GM18498 (cell line): ENCODE data around the gene CNTNAP2.

Experiments
- ATAC-seq: cut with Tn5 transposase; IDR thresholded peaks from one replicate; pipeline ENCODE4 v1.9.1; 2021; ENCODE audit warnings: mild to moderate bottlenecking, moderate library complexity; ENCODE audit not compliant: unreplicated experiment

Gene CNTNAP2

DNA sequence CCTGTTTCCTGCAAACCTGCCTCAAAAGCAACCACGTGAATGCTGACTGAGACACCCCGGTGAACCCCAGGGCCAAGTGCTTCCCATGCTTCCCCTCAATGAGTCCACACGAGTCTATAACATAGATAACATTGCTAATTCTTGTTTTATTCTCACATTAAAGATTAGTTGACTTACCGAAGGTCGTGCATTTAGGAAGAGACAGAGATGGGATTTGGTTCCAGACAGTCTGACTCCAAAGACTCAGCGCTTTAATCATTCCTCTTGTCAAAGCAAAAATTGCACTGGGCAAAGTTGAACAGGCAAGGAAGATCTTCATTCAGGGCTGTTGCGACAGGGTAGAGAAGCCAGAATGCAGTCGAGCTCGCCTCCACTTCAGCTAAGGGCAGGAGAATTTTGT lies 2038.4 kb downstream of the CNTNAP2 start:
- no peak for ATAC-seq

DNA sequence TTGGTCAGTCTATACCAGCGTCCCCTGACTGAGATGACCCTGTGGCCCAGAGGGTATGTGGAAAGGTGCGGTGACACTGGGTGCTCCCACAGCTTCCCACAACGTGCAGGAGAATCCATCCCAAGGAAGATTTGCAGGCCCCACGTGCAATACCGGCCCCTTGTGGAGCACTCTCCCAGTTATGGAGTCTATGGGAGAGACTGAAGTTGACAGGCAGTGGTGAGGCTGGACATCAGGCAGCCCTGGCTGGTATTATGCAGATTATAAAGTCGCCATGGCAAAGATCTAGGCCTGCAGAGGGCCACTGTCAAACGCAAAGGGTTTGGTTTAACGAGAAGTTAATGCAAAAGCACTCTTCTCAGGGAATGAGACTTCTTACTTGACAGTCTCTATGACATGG lies 2039.2 kb downstream of the CNTNAP2 start:
- ATAC-seq, result no peak

DNA sequence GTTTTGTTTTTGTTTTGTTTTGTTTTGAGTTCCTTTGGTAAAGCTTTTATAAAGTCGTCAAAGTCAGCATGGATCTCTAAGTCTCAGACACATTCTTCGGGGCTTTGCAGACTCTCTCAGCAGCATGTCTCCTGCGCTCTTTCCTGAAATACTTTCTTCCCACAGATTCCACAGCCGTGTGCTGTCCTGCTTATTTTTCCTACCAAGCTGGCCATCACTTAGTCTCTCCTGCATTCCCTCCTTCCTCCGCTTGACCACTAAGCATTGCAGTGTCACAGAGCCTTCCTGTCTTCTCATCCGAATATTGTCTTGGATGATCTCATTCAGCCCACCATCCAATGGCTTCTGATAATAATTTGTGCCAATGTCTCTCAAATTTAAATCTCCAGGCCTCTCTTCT lies 2039.6 kb downstream of the CNTNAP2 start:
- no peak for ATAC-seq

DNA sequence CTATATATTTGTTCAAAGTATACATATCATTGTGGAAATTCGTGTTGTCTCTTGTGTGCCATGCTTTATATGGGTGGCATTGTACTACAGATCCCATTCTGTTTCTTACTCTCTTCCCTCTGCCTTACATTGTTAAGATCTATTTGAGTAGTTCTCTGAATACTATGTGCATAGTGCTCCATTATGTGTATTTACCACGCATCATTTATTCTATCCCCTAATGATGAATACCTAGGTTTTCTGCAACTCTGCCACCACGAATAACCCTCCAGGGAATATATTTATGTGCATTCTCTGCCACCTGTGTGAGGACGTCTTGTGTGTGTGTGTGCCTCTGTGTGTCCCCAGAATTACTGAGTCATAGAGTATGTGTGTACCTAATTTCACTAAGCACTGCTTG lies 2042.7 kb downstream of the CNTNAP2 start:
- no peak for ATAC-seq

DNA sequence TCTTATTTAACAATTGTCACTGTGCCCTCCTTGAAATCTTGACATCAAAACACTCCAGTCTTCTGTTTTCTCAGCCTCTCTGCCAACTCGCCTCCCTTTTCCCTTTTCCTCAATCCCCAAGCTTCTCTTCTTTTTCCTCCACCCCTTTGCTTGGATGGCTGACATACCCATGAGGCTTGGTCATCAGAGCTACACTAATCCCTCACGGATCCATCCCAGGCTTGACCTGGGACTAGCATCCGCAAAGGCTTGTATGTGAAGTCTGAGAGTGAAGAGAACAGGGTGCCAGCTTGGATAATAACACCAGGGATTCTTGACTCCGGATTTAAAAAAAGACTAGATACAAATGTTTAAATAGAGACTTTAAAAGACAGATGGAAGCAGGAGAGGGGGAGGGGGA lies 2045.2 kb downstream of the CNTNAP2 start:
- no peak for ATAC-seq

DNA sequence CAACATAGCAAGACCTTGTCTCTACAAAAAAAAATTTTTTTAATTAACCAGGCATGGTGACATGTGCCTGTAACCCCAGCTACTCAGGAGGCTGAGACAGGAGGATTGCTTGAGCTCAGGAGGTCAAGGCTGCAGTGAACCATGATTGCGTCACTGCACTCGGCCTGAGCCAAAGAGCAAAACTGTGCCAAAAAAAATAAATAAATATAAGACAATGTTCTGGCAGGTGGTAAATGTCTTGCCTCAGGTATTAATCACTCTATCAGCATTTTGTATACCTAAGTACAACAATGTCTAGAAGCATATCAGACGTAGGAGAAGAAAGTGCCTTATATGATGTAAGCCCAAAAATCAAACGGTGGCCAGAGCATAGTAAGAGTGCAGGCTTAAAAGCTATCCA lies 2046.2 kb downstream of the CNTNAP2 start:
- no peak for ATAC-seq

DNA sequence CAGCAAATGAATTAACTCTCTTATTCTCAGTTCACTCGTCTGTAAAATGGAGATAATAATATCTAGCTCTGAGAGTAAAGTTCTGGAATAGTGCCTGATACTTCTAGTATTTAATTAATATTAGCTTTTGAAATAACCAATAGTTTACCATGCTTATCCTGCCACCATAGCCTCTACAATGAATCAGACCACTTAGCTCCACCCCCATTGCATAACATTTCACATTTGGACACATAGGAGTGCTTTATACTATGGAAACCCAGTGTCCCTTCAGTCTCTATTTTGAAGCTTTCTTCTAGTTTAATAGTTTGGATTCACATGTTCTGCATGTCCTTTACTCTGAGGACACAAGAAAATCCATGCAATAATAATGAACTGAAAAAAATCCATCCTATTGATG lies 2046.6 kb downstream of the CNTNAP2 start:
- ATAC-seq, result no peak

DNA sequence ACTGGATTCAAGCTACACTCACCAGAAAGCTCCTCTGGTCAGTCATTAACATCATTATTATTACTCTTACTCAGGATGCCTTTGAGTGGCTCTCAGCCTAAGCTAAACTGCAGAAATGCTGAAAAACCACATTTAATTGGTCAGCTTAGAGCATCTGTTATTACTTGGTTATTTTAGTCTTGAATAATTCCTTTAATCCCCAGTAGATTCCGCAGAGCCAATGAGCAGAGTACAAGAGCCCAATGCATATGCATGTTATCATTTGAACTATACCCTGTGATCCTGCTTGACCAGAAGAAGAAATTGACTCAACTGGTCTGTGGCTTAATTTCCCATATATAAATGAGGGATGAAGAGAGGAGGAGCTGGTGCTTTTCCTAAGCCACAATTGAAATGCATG lies 2056.3 kb downstream of the CNTNAP2 start:
- no peak for ATAC-seq

DNA sequence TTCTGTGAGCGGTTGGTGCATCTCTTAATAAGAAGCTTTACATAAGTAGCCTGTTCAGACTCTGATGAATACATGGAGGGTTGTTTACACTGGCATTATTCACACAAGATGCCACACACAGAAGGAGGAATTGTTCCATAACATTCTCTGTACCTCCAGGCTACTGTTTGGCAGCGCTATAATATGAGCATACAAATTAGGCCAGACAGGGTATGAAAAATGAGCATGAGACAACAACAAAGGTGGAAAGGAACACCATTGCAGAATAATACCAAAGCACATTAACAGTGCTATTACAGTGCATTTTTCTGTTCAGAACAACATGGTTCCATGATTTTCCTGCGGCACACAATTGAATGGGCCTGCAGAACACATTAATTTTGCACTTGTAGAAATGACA lies 2056.8 kb downstream of the CNTNAP2 start:
- ATAC-seq, result no peak

DNA sequence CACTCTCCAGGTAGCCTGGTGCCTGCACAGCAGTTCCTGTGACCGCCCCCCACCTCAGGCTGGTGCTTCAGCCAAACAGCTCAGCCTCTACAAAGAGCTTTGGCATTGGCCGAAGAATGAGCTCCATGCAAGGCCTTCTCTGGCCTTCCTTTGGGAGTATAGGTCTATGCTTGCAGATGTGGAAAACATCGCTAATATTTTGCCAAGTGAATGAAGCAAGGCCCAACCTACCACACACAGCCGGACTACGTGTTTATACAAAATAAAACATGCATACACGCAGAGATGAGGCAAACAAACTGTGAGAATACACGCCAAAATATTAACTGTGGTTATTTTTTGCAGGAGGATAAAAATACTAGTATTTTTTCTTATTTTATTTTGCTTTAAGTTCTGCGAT lies 2057.8 kb downstream of the CNTNAP2 start:
- no peak for ATAC-seq

DNA sequence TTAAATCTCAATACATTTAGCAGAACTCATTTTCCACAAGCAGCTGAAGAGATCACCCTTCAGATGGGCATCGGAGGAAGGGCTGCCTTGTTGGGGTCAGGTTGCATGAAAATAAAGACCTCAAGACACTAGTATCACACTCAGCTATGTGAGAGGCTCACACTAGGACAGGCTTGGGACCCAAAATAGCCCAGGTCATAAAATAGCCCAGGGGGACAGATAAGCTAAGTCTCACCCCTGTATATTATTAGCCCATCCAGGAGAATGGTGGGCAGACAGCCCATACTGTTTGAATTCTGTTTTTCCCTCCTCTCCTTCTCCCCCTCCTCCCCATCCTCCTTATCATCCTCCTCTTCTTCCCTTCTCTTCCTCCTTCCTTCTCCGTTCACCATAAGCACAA lies 2058.9 kb downstream of the CNTNAP2 start:
- ATAC-seq, result no peak

DNA sequence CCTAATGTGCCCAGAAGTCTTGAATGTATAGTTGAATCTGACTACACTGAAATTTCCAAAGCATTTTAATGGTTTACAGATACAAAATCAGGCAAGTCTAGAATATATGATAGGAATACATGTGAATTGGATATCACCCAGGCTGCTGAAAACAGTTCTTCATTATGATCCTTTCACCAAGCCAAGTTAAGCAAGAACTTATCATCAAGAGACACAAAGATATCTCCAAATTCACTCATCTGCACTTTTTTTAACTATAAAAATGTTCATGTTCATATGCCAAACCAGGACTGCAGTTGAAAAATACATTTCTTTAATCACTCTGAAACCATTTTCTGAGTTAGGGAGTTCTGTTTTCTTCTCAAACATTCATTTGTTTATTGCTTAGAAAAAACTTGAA lies 2061.4 kb downstream of the CNTNAP2 start:
- ATAC-seq, result no peak

DNA sequence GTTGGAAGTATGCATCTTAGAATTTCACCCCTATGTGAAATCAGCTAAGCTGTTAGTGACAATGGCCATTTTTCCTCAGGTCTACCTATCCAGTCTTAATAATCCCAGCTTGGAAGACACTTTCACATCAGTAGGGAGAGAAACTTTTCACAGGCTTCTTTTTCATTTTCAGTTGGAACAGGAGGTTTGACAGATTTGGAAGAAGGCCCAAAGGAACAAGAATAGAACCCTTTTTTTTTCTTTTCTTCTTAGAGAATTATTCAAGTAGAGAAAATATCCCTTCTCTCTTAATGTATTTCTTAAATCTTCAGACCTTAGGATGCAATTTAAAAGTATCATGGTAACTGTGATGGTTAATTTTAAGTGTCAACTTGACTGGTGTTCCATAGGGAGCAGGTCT lies 2063.5 kb downstream of the CNTNAP2 start:
- ATAC-seq, result no peak

DNA sequence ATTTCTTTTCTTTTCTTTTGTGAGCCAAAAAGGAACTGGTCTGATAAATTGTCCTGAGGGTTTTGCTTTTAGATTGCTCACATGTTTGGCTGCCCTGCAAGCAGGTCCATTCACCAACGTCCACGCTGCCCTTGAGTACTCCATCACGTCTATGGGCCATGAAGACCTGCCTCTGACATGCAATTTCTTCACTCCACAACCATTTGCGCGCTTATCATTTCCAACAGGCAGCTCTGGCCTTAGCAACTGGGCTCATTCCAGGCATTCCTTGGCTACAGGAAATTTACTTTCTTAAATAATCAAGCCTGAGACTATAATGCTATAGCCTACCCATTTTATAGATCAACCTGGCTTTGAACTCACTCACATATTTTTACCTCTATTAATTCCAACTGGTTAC lies 2065.7 kb downstream of the CNTNAP2 start:
- no peak for ATAC-seq

DNA sequence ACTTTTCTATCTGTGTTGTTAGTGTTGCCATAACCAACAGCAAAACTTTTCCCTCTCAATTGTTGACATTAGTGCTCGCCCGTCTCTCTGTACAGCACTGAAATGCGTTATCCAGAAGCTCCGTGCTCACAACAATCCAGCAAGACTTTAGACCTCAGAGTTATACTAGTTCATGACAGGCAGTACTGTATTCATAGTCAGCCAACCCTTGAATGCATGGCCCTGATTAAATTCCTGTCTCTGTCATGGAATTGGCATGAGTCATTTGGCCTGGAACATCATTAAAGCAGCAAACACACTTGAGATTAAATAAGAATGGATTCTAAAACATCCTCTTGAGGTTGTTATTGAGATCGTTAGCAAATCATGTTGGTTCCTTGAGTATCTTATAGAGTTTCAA lies 2068.4 kb downstream of the CNTNAP2 start:
- ATAC-seq, result no peak

DNA sequence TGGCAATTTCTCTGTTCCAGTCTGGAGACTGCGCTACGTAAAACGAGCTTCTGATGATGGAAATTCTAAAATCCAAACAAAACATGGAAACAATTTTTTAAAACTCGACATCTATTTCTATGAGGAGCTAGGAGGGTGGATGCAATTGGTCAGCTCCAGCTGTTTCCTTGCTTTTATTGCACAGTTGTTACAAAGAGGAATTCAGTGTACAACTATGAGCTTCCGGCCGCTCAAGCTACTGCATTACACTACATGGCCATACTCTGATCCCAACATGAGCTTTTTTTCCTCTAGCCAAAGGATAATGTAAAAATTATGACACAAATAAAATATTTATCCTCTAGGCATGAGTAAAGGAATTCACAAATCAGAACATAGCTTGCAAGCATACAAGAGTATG lies 2070.9 kb downstream of the CNTNAP2 start:
- ATAC-seq, result no peak

DNA sequence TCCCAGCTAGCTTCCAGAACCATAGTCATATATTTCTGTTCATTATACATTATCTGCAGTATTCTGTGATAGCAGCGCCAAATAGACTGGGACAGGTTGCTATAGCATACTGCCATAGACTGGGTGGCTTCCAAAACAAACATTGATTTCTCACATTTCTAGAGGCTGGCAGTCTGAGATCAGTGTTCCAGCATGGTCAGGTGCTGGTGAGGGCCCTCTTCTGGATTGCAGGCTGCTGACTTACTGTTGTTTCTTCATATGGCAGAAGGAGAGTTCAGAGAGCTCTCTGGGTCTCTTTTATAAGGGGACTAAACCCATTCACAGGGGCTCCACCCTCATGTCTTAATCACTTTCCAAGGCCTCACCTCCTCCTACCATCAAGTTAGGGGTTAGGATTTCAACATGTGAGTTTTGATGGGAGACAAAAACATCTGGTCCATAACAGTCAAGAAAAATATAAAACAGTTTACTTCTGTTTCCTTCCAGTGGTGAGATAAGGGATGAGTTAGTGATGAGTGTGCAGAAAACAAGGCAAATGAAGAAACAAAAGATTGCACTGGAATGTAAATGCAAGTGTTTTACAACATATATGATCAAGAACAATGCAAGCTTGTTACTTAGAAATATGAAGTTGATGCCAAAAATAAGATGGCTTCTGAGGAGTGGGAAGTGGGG lies 2074.9 kb downstream of the CNTNAP2 start:
- no peak for ATAC-seq

DNA sequence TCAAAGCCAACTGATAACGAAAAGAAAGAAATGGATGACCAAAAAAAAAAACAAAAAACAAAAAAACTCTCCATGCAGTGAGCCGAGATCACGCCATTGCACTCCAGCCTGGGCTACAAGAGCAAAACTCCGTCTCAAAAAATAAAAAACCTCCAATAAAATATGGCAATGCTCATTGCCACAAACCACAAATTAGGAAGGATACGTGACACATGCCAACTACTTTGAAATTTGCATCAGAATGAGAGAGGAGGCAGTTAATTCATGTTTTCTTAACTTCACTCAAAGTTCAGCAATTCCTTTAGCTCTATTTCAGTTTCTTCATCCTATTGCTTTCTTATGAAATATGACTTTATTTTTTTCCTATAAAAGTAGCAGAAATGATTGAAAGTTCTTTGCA lies 2075.9 kb downstream of the CNTNAP2 start:
- ATAC-seq, result no peak

DNA sequence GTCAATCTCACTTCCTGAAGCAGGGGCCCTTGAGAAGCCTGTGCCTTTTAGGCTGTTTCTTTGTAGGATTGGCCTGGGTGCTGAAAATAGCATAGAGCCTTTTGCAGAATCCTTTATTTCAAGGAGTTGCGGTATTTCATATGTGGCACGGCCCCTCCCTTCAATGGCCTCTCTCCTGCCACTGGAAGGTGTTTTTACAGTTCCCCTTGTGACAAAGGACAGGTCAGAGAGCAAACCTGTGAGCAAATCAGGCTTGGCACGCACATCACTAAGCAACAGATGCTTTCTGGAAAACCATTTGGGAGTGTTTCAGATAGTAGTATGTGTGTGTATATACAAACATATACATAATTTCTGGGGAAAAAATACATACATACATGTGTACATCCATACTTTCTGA lies 2085.4 kb downstream of the CNTNAP2 start:
- ATAC-seq, result no peak

DNA sequence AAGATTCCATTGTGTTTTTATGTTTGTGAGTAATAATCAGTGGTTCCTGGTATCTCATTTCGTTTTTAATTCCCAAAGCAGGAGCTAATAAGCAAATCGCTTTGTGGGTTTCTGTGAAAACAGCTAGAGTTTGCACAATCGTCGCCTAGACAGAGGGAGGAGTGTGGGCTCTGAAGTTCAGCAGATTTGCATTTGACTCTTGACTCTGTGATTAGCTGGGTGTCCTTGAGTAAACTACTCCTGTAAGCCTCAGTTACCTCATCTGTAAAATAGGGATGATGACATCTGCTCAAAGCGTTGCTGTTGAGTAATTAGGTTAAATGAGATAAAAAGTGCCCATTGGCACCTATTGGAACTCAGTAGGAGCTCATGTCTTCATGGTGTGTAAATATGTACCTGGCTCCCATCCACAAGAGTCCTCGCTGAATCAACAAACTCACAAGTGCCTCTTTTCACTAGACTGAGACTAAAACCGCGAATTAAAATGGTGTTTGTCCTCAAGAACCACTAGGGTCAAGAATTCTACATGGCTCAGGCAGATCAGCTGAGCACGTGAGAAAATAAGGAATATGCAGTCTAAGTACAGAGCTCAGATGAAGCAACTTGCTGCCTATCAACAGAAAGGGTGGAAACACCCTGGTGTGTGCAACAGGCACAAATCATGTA lies 2088.2 kb downstream of the CNTNAP2 start:
- ATAC-seq, result no peak

DNA sequence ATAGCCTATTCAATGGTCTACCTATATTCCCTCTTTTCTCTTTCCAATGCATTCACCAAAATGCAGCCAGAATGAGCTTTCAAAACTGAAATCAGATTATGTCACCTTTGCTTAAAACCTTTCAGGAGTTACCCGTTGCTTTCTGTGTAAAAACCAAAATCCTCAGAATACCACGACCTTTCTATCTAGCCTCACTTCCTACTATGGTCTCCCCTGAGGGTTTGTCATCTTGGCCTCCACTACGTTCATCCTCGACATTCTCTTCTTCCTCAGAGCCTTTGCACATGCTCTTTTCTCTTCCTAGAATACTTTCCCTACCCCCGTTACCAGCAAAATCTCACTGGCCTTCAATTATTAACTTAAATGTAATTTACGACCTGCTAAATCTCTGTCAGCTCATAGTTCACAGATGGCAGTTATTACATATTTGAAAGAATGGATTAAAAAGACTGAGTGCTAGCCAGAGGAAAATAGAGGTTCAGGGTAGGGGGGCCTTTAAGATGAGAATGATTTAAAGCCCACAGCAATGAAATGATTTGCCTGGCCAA lies 2093.1 kb downstream of the CNTNAP2 start:
- no peak for ATAC-seq

DNA sequence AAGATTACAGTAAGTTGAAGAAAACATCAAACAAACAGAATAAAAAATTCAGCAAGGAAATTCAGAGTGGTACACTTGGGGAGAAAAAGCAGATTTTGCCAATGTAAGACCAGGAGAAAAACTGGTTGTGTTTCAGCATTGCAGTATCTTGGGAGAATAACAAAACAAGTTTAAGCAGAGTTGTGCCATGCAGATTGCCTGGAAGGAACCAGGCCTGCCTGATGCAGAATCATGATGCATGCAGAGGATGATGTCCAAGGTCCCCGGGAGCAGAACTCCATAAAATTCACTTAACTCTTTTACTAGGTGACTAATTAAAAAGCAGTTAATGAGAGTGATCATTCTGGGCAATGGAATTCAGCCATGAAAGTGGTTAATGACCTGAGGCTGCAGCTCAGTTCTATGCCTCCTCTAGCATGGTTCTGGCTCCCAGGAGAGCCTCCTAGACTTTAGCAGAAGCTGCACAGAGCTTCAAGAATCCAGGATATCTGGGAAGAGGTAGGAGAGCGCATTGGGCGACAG lies 2094.3 kb downstream of the CNTNAP2 start:
- no peak for ATAC-seq
